ENCODE measurements around the gene PTPN20. TPM values are rescaled to one million over a fixed set of nuclear protein-coding genes. Genes with fewer than 3 reads are reported as not detected.

PTPN20 gene
- total RNA-seq, 1 experiment from 2014 or later, result not detected

GRCh38 chr10:47050618-47051455, 139.6 kb downstream of the PTPN20 start:
- H3K4me2 ChIP-seq (ENCODE audit: insufficient read depth, insufficient read length, low read length), result no peak overlapping the region
- H3K18ac ChIP-seq (ENCODE audit: insufficient read length, low read depth, low read length), result no peak overlapping the region
- H2BK15ac ChIP-seq (ENCODE audit: low read depth, low read length), result no peak overlapping the region
- H3T11ph ChIP-seq (ENCODE audit: low read length), result no peak overlapping the region
- Mint-ChIP-seq H3K4me1 (peaks cover 0 to 2% of the 10 kb centered on the region in 2 experiments; a peak in 1 of 4 replicates), H3K4me3 (no peak overlapping the region), H3K27me3 (ENCODE audit: low read depth) (no peaks in the 10 kb centered on the region), H3K27ac (no peak overlapping the region), H3K36me3 (ENCODE audit: insufficient read depth in 1 of 3, low read depth in 3 of 3) (no peaks in the 10 kb centered on the region), H3K9me3 (no peaks in the 10 kb centered on the region)
- H3K4ac ChIP-seq (ENCODE audit: low read depth, low read length), result no peak overlapping the region
- H2BK5ac ChIP-seq (ENCODE audit: insufficient read length, low read length), result no peak overlapping the region
- H4K8ac ChIP-seq (replicated peaks; ENCODE audit: insufficient read length, low read depth, low read length), result no peak overlapping the region
- no peak overlapping the region for H3K14ac ChIP-seq (ENCODE audit: insufficient read depth, low read length)
- H2BK120ac ChIP-seq (ENCODE audit: low read depth, low read length, poor library complexity, severe bottlenecking), result no peak overlapping the region
- no peak overlapping the region for H3K23ac ChIP-seq (ENCODE audit: insufficient read length, low read depth, low read length)
- no peaks in the 10 kb centered on the region for H4K20me1 ChIP-seq (ENCODE audit: control insufficient read depth, insufficient read depth, insufficient read length)
- no peak overlapping the region for H2BK20ac ChIP-seq (ENCODE audit: low read depth, low read length, poor library complexity, severe bottlenecking)
- no peaks in the 10 kb centered on the region for H3K79me1 ChIP-seq (ENCODE audit: insufficient read depth, low read depth, low read length, poor library complexity, severe bottlenecking)
- no peak overlapping the region for H3K9ac ChIP-seq (ENCODE audit: extremely low read depth, insufficient read length, low read length)
- H3K23me2 ChIP-seq (ENCODE audit: insufficient read length, low read depth, low read length, poor library complexity, severe bottlenecking), result no peaks in the 10 kb centered on the region
- no CpG with 5 or more reads among the region's 16 CpGs for WGBS (ENCODE audit: extremely low coverage, insufficient read length, low lambda C conversion rate)
- no peak overlapping the region for H4K5ac ChIP-seq (ENCODE audit: insufficient read length, low read depth, low read length)
- H2AFZ ChIP-seq (ENCODE audit: low read length), result no peak overlapping the region
- H3K27ac ChIP-seq (ENCODE audit: insufficient read length, low read depth, low read length), result no peak overlapping the region
- H4K91ac ChIP-seq (ENCODE audit: insufficient read length, low read depth, low read length), result no peak overlapping the region
- TF ChIP-seq CTCF (conservative IDR thresholded peaks at IDR 0.05), result no peak
- H3K9me3 ChIP-seq (ENCODE audit: control insufficient read depth, low read depth, low read length), result no peaks in the 10 kb centered on the region
- H3K79me2 ChIP-seq (ENCODE audit: insufficient read depth, low read length), result no peaks in the 10 kb centered on the region
- H3K56ac ChIP-seq (ENCODE audit: insufficient read length, low read depth, low read length), result no peak overlapping the region
- no peaks in the 10 kb centered on the region for H3K27me3 ChIP-seq (ENCODE audit: insufficient read depth, low read length)
- no peak overlapping the region for H2BK12ac ChIP-seq (ENCODE audit: insufficient read length, low read depth, low read length)
- H2AK5ac ChIP-seq (ENCODE audit: insufficient read length, low read length), result no peak overlapping the region
- H3K4me1 ChIP-seq (ENCODE audit: insufficient read depth, low read length), result no peaks in the 10 kb centered on the region
- peak; percentile 30 for DNase-seq

Data from H9 (cell line).